Skin epidermis (tissue), 12 donors: ENCODE data around the gene FAM186B.
A peak's percentile ranks its signal among the peaks of the same experiment; 100 is the strongest.

Source experiments
- H3K27ac ChIP-seq, 21 experiments: fragments of 200-600 bp; sonication (generic) in 11 of 21; one replicate each; pipeline ENCODE4 v1.5.0; 2020; ENCODE audit warnings: mild to moderate bottlenecking in 3 of 21, inconsistent platforms in 2 of 21, moderate library complexity in 2 of 21
- H3K4me3 ChIP-seq, 7 experiments: fragments of 200-600 bp; sonication (generic) in 2 of 7; one replicate each; pipeline ENCODE4 v1.5.0; 2020; ENCODE audit warnings: inconsistent platforms in 2 of 7, mild to moderate bottlenecking in 2 of 7, moderate library complexity in 1 of 7

Gene FAM186B

DNA sequence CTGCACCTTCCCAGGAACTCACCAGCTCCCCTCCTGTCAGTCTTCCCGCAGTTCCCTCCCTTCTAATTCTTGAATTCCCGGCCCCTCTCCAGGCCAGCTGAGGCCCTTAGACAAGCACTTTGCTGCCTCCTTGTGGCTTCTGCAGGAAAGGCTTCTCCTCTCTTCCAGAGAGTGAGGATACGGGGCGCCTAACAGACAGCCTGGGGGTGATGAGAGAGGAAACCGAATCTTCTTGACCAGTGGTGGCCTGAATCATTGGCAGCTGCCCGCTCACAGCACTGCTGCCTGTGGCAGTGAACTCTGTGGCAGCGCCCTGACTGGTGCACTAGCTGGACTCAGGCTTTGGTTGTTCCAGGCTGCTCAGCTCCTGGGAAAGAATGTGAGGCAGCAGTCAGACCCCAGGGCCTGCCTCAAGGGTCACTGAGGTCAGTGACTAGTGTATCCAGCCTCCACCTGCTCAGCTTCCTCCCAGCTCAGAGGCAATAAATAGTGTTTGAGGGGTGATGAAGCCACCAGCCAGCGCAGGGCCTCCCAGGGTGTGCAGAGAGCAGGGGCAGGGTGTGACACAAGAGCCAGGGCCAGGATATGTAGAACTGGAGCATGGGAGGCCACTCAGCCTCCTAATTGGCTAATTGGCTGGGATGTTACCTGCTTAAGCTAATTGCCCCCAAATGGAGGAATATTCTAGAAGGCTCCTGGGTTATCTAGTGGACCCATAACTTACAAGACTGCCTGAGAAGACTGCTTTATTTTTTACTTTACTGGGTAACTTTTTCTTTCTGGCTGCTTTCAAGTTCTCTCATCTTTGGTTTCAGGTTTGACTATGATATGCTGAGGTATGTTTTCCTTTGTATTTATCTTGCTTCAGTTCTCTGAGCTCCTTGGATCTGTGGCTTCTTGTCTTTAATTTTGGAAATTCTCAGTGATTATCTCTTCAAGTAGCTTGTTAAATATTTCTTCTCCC, 24.6 kb downstream of the FAM186B start:
- H3K27ac ChIP-seq, result no peak overlapping the region
- H3K4me3 ChIP-seq, result no peak overlapping the region

DNA sequence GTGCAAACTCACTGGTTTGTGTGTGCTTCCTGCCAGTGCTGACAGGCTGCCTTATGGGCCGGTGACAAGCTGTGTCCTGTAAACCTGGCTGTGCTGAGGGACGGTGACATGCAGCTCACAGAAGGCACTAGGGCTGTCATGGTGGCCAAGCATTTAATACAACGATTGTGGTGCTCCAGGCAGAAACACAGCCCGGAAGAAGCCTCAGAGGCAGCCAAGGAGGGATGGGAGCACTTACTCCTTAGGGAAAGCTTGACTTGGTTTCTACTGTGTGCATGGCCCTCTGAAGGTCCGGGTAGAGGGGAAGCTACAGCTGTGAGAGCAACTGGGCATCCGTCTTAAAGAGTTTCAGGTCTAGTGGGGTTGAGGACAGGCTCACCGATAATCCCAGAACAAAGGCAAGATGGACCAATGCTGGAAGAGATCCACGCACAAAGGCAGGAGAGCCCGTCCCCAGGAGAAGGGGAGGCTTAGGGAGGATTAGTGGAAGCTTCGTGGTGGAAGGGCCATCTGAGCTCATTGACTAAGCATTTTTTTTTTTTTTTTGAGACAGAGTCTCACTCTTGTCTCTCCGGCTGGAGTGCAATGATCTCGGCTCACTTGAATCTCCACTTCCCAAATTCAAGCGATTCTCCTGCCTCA, 26.8 kb downstream of the FAM186B start:
- H3K27ac ChIP-seq, result no peak overlapping the region
- H3K4me3 ChIP-seq, result no peak overlapping the region

DNA sequence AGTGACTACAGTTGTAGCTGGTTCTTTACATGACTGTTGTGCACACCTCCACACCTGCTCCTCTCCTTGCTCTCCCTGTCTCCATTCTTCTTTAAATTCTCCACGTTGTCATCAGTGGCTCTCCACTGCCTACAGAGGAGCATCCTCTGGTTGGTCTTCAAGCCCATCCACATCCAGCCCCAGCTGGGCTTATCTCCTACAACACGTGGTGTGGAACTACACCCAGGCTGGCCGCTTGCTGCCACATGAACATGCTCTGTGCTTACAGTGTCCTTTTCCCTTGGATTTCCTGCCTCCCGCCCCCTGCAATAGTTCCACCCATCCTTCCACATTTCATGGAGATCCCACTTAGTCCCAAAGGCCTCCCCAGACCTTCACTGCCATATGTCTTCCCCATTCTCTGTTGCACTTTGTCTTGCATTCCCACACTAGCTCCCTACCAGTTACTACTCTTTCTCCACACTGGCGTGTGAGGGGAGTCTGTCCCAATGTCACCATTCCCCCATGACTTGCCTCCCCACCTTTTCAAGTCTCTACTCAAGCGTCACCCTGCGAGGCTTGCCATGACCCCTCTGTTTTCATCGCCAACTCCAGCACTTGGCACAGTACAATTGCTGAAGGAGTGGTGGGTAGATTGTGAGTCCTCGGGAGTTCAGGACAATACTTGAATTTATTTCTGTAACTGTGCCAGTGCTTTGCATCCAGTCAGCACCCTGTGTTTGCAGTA, 27.7 kb downstream of the FAM186B start:
- H3K4me3 ChIP-seq, result no peak overlapping the region

DNA sequence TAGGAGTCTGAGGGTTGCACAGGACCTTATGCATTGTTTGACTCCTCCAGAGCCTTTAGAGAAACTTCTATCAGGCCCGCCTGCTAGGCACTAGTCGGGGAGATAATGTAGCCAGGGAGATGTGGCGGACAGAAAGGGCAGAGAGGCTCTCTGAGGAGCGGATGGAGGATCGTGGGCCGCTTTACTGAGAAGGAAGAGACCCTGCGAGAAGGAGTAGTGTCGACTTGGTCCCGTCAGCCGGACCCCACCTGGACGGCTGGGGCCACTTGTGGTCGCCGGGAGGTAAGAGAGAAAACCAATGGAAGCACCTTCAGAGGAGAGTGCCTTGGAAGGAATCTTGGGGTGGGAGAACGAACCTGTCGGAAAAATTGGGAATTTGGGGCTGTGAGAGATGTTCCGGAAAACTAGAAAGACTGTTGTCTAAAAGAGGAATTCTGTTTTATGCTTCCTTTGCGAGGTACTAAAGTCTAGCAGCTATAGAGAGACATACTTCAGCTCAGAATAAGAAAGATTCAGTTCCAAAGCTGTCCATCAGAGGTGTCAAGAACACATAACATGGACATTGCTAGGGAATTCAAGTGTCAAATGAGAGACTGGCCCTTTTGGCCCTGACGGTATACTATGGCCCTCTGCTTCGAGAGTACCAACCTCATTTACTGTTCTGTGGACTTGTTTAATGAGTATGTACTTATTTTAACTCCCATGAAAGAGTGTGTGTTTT, 36.8 kb downstream of the FAM186B start:
- Histone ChIP-seq H3K4me3 (peak overlapping the region; percentile 49 to 93 (median 78)), H3K27ac (peak overlapping the region; percentile 73 to 99 (median 91))

More for the DNA sequence above, 27.7 kb downstream of the FAM186B start:
- H3K27ac ChIP-seq, result no peak overlapping the region

GRCh38 chr12:49567611-49568441, 37.6 kb downstream of the FAM186B start, which contains the start of gene MCRS1:
MCRS1 (minus strand) TSS chr12:49568142; CDS start chr12:49566731, 1,411 bp downstream.
- Histone ChIP-seq H3K4me3 (peak within 1 kb of the TSS; percentile 49 to 93 (median 78)), H3K27ac (peak within 1 kb of the TSS; percentile 73 to 99 (median 91))

DNA sequence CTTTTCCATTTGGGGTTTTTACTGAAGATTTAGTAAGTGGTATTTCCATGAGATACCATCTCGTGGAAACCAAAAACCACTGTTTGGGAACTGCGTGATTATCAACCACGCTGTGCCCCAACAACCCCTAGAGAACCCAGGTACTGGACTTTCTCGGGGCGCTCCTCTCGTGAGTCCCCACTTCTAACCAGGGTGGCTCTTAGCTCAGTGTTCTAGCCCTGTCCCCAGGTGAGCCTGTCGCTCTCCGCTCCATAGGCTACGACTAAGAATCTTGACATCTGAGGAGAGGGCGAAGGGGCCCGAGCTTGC, 38.2 kb downstream of the FAM186B start:
- Histone ChIP-seq H3K4me3 (peak overlapping the region; percentile 49 to 93 (median 78)), H3K27ac (peak overlapping the region; percentile 73 to 99 (median 91))

DNA sequence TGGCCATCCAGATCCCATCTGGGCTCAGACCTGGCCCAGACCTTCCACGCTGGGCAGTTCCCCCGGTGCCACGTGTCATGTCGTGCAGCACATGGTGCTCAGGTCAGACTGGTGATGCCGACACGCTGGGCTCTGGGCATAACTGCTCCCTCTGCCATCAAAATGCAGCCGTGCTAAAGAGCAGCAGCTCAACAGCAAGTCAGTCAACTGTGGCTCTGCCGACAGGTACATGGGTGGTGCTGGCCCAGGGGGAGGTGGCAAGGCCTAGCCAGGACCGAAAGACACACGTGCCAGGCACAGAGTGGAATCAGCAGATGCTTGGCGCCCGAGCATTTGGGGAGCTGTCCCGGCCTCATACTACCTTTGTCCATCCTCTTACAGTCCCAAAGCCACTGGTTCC, 39.1 kb downstream of the FAM186B start:
- H3K4me3 ChIP-seq, result no peak overlapping the region
- H3K27ac ChIP-seq, result peak overlapping the region in 1 of 21 experiments; percentile 4

DNA sequence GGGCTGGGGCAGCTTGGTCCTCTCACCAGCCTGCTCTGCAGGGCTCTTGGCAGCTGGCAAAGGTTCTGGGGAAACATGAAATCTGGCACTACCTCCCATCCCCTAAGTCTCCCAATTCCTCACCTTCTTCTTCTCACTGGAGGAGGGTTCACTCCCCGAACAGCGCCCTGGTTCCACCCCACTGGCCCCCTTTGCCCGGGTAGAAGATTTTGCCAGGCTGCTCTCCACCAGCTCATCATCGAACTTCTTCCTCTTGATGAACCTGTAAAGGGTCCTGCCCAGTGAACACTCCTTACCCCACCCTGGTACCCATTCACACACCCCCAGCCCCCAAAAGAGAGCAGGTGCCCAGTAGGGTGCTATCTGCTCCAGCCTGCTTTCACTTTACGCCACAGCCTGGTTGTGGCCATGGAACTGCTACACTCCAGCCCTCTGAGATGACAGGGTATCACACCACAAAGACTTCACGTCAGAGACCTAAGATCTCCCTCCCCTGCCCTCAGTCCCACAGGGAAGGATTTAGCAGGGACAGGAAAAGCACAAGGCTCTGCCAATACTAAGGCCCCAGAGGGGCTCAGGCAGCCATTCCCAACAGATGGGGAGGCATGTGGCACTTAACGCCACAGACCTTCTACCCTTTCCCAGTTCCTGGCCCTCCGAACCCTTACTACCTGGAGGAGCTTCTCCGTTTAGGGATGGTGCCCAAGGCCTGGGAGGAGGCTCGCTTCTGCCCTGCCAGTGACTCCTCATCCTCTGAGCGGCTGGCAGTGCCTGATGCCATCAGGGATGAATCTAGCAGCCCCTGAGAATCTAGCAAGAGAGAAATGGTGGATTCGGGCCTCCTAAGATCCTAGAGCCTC, 39.8 kb downstream of the FAM186B start:
- no peak overlapping the region for H3K4me3 ChIP-seq
- H3K27ac ChIP-seq, result peak overlapping the region in 1 of 21 experiments; percentile 18

DNA sequence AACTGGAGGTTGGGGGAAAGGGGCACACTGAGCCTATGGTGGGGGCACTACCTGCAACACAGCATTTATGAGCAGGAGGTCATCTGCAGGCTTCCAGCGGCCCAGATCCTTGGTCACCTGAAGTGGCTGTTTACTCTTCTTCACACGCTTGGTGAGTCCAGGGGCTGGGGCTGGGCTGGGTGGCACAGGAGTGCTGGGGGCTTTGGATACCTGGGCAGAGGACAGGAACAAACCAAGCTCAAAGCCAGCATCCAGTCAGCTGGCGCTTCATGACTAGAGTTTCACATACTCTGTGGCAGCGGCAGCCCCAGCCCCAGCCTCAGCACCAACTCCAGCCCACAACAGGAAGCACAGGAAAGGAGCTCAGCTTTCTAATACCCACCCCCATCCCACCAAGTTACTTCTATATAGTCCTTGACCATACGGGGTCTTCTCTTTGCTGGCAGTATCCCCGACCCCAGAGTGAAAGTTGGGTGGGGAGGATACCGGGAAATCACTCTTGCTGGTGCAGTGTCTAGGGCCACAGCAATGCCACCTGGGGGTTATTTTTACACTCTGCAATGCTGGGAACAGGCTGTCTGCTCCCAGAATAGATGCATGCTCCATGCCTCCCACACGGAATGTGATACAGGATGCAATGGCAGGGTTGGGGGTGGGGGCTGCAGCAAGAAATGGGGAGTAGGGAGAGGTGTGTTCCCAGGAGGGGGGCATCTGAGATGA, 40.6 kb downstream of the FAM186B start:
- Histone ChIP-seq H3K4me3 (no peak overlapping the region), H3K27ac (no peak overlapping the region)

DNA sequence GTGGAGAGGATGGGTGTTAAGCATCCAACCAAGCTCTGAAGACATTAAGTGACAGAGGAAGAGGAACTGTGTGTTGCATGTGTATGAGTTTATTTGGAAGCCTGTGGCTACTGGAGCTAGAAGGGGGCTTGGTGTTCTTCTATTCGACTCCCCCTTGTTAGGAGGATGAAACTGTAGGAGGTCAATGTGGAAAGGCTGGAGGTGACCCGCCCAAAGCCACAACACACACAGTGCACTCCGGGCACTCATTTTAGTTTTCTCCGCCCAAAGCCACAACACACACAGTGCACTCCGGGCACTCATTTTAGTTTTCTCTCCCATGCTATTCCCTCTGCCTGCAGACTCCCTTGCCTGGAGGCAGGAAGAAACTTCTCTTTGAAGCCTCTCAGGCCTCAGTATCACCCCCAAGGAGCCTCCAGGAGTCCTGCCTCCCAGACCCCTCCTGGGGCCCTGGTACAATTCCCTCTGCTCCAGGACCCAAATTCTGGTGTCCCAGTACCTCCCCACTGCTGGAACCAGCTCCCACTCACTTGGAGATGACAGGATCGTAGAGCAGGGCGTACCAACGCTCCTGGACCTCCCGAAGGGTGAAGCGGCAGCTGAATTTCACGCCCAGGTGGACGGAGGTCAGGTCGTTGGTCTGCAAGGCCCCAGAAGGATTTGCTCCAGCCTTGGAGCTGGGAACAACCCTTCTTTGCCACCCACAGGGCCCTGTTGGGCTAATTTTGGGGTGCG, 41.3 kb downstream of the FAM186B start:
- no peak overlapping the region for H3K4me3 ChIP-seq
- no peak overlapping the region for H3K27ac ChIP-seq

- Histone ChIP-seq H3K4me3 (no peak overlapping the region), H3K27ac (no peak overlapping the region)
Measured at GRCh38 chr12:49562831-49563230, 42.6 kb downstream of the FAM186B start.

DNA sequence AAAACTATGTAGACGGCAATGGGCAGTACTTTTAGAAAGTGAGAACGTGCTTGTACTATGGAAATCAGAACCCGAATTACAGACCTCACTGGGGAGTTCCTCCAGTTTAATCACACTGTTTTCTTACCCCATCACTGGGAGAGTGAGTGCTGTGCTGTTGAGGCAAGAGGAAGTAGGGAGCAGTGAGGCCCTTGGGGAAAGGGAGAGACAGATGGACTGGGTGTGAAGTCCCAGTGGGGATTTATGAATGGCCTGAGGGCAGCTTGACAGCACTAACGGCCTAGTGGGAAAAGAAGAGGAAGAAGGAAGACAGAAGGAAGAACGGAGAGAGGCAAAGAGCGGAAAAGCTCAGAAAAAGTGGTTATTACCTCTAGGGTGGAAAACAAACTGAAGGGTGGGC, 43.2 kb downstream of the FAM186B start:
- H3K27ac ChIP-seq, result no peak overlapping the region
- H3K4me3 ChIP-seq, result no peak overlapping the region

- H3K4me3 ChIP-seq, result no peak overlapping the region
- H3K27ac ChIP-seq, result no peak overlapping the region
Measured at GRCh38 chr12:49560695-49561094, 44.7 kb downstream of the FAM186B start.

- Histone ChIP-seq H3K4me3 (no peak overlapping the region), H3K27ac (no peak overlapping the region)
Measured at GRCh38 chr12:49559011-49559675, 46.3 kb downstream of the FAM186B start.

DNA sequence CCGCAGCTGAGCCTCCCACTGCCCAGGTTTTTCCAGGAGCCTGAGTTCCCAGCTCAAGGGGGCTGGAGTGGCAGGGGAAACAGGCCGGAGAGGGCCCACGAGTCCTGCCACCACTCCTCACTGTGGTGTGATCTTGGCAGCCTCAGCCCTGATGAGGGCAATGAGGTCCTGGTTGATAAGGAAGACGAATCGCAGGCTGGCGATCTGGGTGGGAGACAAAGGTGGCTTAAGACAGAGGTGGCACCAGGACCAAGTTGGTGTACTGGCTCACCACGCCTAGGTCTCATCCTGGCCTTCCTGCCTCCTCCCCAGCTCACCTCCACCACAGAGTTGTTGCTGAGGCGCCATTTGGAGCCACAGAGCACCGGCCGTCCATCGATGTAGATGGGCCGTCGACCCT, 46.9 kb downstream of the FAM186B start:
- Histone ChIP-seq H3K4me3 (no peak overlapping the region), H3K27ac (no peak overlapping the region)

GRCh38 chr12:49557917-49558215, 47.6 kb downstream of the FAM186B start:
- Histone ChIP-seq H3K4me3 (no peak overlapping the region), H3K27ac (peak overlapping the region in 1 of 21 experiments; percentile 16)
